SU-DHL-6 (cell line): Measurements from ENCODE around the gene ADAT3.

Experiments
- H2AFZ ChIP-seq: fragments of 200-600 bp; sonication (generic); 2 replicates; pipeline ENCODE4 v1.6.1; 2014; ENCODE audit warnings: low read depth, mild to moderate bottlenecking, moderate library complexity, mixed read lengths, antibody characterized with exemption, low read length; ENCODE audit not compliant: severe bottlenecking
- H3F3A ChIP-seq: fragments of 200-600 bp; shearing (Covaris generic); 2 replicates; pipeline ENCODE4 v1.6.0; 2016; ENCODE audit warnings: antibody characterized with exemption, mild to moderate bottlenecking; ENCODE audit not compliant: insufficient read depth
- H3K27ac ChIP-seq: fragments of 200-600 bp; sonication (generic); 2 replicates; pipeline ENCODE4 v1.5.1; 2016; ENCODE audit warnings: low read depth, mild to moderate bottlenecking, low read length, moderate library complexity, mixed read lengths
- H3K27me3 ChIP-seq: fragments of 200-600 bp; sonication (generic), shearing (Covaris generic); 2 replicates; pipeline ENCODE4 v1.6.0; 2014; ENCODE audit warnings: mild to moderate bottlenecking, low read length
- H3K36me3 ChIP-seq: fragments of 200-600 bp; sonication (generic); 2 replicates; pipeline ENCODE4 v1.6.1; 2014; ENCODE audit warnings: mild to moderate bottlenecking, low read length, mixed read lengths
- H3K4me2 ChIP-seq: fragments of 300-600, 200-600 bp; shearing (Covaris generic), sonication (generic); 2 replicates; pipeline ENCODE4 v1.6.0; 2014; ENCODE audit warnings: low read length, low read depth, mild to moderate bottlenecking; ENCODE audit not compliant: poor library complexity, severe bottlenecking
- H3K4me3 ChIP-seq: fragments of 200-600 bp; sonication (generic); 2 replicates; pipeline ENCODE4 v1.5.1; 2014; ENCODE audit warnings: antibody characterized with exemption, low read length, mild to moderate bottlenecking, mixed read lengths; ENCODE audit not compliant: insufficient read depth, poor library complexity, severe bottlenecking
- H3K79me2 ChIP-seq: fragments of 200-600 bp; sonication (generic); 2 replicates; pipeline ENCODE4 v1.6.1; 2014; ENCODE audit warnings: mild to moderate bottlenecking, low read length, moderate library complexity; ENCODE audit not compliant: insufficient read depth
- H3K9ac ChIP-seq: fragments of 200-600 bp; sonication (generic); 2 replicates; pipeline ENCODE4 v1.7.0; 2014; ENCODE audit warnings: mild to moderate bottlenecking, low read length
- H3K9me2 ChIP-seq: fragments of 200-600 bp; sonication (generic); replicated peaks from 2 replicates; pipeline ENCODE4 v1.6.1; 2014; ENCODE audit warnings: low read length; ENCODE audit not compliant: insufficient read depth
- H3K9me3 ChIP-seq: fragments of 200-600 bp; sonication (generic); 2 replicates; pipeline ENCODE4 v1.6.1; 2014; ENCODE audit warnings: low read length, mixed read lengths; ENCODE audit not compliant: insufficient read depth
- H4K20me1 ChIP-seq: fragments of 200-600 bp; sonication (generic); 2 replicates; pipeline ENCODE4 v1.6.1; 2014; ENCODE audit warnings: low read depth, mild to moderate bottlenecking, antibody characterized with exemption, low read length, moderate library complexity, mixed read lengths
- CTCF ChIP-seq: fragments of 200-600 bp; sonication (generic); IDR thresholded peaks from one replicate; pipeline ENCODE4 v1.5.1; 2017; ENCODE audit warnings: antibody characterized with exemption, mild to moderate bottlenecking, low read length, moderate library complexity; ENCODE audit not compliant: insufficient read depth, poor library complexity, severe bottlenecking
- EZH2phosphoT487 ChIP-seq: fragments of 200-600 bp; sonication (generic), shearing (Covaris generic); conservative IDR thresholded peaks from 2 replicates; pipeline ENCODE4 v1.6.1; 2018; ENCODE audit warnings: mild to moderate bottlenecking, antibody characterized with exemption, low read length, moderate library complexity, mixed read lengths

Gene ADAT3

GRCh38 chr19:1955171-1956121 is 50.2 kb downstream of the ADAT3 start:
- no peak overlapping the region for H3K9ac ChIP-seq
- no peak overlapping the region for H3K4me3 ChIP-seq
- H3K27me3 ChIP-seq: no peaks in the 10 kb centered on the region
- H2AFZ ChIP-seq: no peak overlapping the region
- no peak for TF ChIP-seq CTCF
- peaks cover 33% of the 10 kb centered on the region for H3K79me2 ChIP-seq
- H3K9me3 ChIP-seq: no peaks in the 10 kb centered on the region
- no peaks in the 10 kb centered on the region for H3F3A ChIP-seq
- H3K9me2 ChIP-seq: no peaks in the 10 kb centered on the region
- no peak overlapping the region for H3K4me2 ChIP-seq
- no peaks in the 10 kb centered on the region for H4K20me1 ChIP-seq
- H3K27ac ChIP-seq: no peak overlapping the region
- H3K36me3 ChIP-seq: no peaks in the 10 kb centered on the region

- H3K79me2 ChIP-seq: peaks cover 29% of the 10 kb centered on the region; the same call in 1 of the 2 replicates
Measured at GRCh38 chr19:1956122-1956494, 50.9 kb downstream of the ADAT3 start.

GRCh38 chr19:1956868-1957492 is 51.8 kb downstream of the ADAT3 start:
- H3K27me3 ChIP-seq: no peaks in the 10 kb centered on the region
- TF ChIP-seq CTCF: no peak
- no peak for TF ChIP-seq EZH2phosphoT487
- no peak overlapping the region for H2AFZ ChIP-seq
- H3F3A ChIP-seq: no peaks in the 10 kb centered on the region
- H3K4me2 ChIP-seq: no peak overlapping the region
- H3K36me3 ChIP-seq: no peaks in the 10 kb centered on the region
- H3K4me3 ChIP-seq: no peak overlapping the region
- no peak overlapping the region for H3K9ac ChIP-seq
- no peaks in the 10 kb centered on the region for H3K9me2 ChIP-seq
- no peaks in the 10 kb centered on the region for H4K20me1 ChIP-seq
- no peaks in the 10 kb centered on the region for H3K9me3 ChIP-seq
- H3K27ac ChIP-seq: no peak overlapping the region
- peaks cover 30% of the 10 kb centered on the region; the same call in 1 of the 2 replicates for H3K79me2 ChIP-seq

More at GRCh38 chr19:1956122-1956494, 50.9 kb downstream of the ADAT3 start:
- Histone ChIP-seq H4K20me1 (no peaks in the 10 kb centered on the region), H3K4me3 (no peak overlapping the region), H3K27ac (no peak overlapping the region), H3K9ac (no peak overlapping the region), H3K4me2 (no peak overlapping the region), H3K9me2 (no peaks in the 10 kb centered on the region), H3F3A (no peaks in the 10 kb centered on the region), H2AFZ (no peak overlapping the region), H3K36me3 (no peaks in the 10 kb centered on the region), H3K9me3 (no peaks in the 10 kb centered on the region), H3K27me3 (no peaks in the 10 kb centered on the region)
- TF ChIP-seq EZH2phosphoT487: no peak
- no peak for TF ChIP-seq CTCF
